CD4-positive, alpha-beta memory T cell (primary cell): ENCODE data around the gene ZNF653. TPM values are rescaled to one million over a fixed set of nuclear protein-coding genes. Genes with fewer than 3 reads are reported as not detected.
"Not testable (repeated sequence)": the region's sequence is repeated elsewhere in the genome, so short reads cannot be mapped to it uniquely, and the experiment has no call there.

ENCODE experiments used
- CTCF ChIA-PET: fragments of 350-600 bp; sonication (Branson Sonifier 250); formaldehyde crosslinking; loops from one replicate; lab custom pipeline; 2021; ENCODE audit warnings: inconsistent platforms; ENCODE audit not compliant: partially characterized antibody; lab: Charles Lee
- POLR2A ChIA-PET: fragments of 350-600 bp; sonication (Branson Sonifier 250); formaldehyde crosslinking; loops from one replicate; lab custom pipeline; 2021; ENCODE audit not compliant: partially characterized antibody; lab: Charles Lee
- DNase-seq, 5 donors: peaks; one replicate each; pipeline versions ENCODE4 v3.0.0 to v3.0.0-alpha.2; 2020 to 2022; ENCODE audit warnings: mixed read lengths in 1 of 5
- H3K27ac ChIP-seq: one replicate; pipeline ENCODE4 v1.7.0; 2013; ENCODE audit warnings: low read depth, low read length
- H3K27me3 ChIP-seq: 2 replicates; pipeline ENCODE4 v1.7.0; 2013; ENCODE audit warnings: mild to moderate bottlenecking, low read length, moderate library complexity; ENCODE audit not compliant: insufficient read depth
- H3K36me3 ChIP-seq: 2 replicates; pipeline ENCODE4 v1.7.0; 2013; ENCODE audit warnings: mild to moderate bottlenecking, low read length, moderate library complexity; ENCODE audit not compliant: insufficient read depth
- H3K4me1 ChIP-seq: 2 replicates; pipeline ENCODE4 v1.7.0; 2013; ENCODE audit warnings: mild to moderate bottlenecking, low read length, moderate library complexity; ENCODE audit not compliant: insufficient read depth
- H3K4me3 ChIP-seq, 2 donors: one replicate each; pipeline ENCODE4 v1.7.0; 2013; ENCODE audit warnings: low read length in 2 of 2, mild to moderate bottlenecking in 1 of 2
- H3K9me3 ChIP-seq, 2 donors: one replicate each; pipeline ENCODE4 v1.7.0; 2013; ENCODE audit warnings: low read length in 2 of 2, control low read depth in 1 of 2; ENCODE audit not compliant: control insufficient read depth in 1 of 2
- H3K27ac Mint-ChIP-seq, 7 donors: one replicate each; pipeline ENCODE4 v1.8.0; 2020 to 2021; ENCODE audit warnings: mixed read lengths in 7 of 7, mild to moderate bottlenecking in 6 of 7, inconsistent platforms in 3 of 7, moderate library complexity in 3 of 7
- H3K27me3 Mint-ChIP-seq, 2 donors: one replicate each; pipeline ENCODE4 v1.8.0; 2020 to 2021; ENCODE audit warnings: mixed read lengths in 2 of 2
- H3K36me3 Mint-ChIP-seq, 2 donors: one replicate each; pipeline ENCODE4 v1.8.0; 2020 to 2021; ENCODE audit warnings: mixed read lengths in 2 of 2, inconsistent platforms in 1 of 2, mild to moderate bottlenecking in 1 of 2
- H3K4me1 Mint-ChIP-seq, 4 donors: one replicate each; pipeline ENCODE4 v1.8.0; 2020 to 2021; ENCODE audit warnings: mixed read lengths in 4 of 4, mild to moderate bottlenecking in 1 of 4
- H3K4me3 Mint-ChIP-seq, 8 donors: one replicate each; pipeline ENCODE4 v1.8.0; 2020 to 2021; ENCODE audit warnings: mixed read lengths in 8 of 8, mild to moderate bottlenecking in 7 of 8, moderate library complexity in 6 of 8, inconsistent platforms in 3 of 8
- H3K9me3 Mint-ChIP-seq, 8 donors: one replicate each; pipeline ENCODE4 v1.8.0; 2020 to 2021; ENCODE audit warnings: mixed read lengths in 8 of 8, mild to moderate bottlenecking in 5 of 8, inconsistent platforms in 3 of 8, moderate library complexity in 1 of 8
- intact Hi-C: fragments of 100-400 bp; cut with micrococcal nuclease; formaldehyde crosslinking; loops from one replicate; pipeline ENCODE4 v1.15.1; 2023
- polyA plus RNA-seq, 2 donors: library from polyadenylated mRNA; unstranded; fragments of 300-500 nt; fragmentation: Illumina TruSeq; gene quantifications; one replicate each; pipeline ENCODE4 v1.2.3, GENCODE V29; 2021
- total RNA-seq, 2 experiments: library from RNA; stranded (reverse); gene quantifications; one replicate each; pipeline ENCODE4 v1.2.3, GENCODE V29; 2021

Gene ZNF653
- total and polyA plus RNA-seq, 4 experiments from 2014 or later: 2.0 to 24.7 (median 13.5) TPM

DNA sequence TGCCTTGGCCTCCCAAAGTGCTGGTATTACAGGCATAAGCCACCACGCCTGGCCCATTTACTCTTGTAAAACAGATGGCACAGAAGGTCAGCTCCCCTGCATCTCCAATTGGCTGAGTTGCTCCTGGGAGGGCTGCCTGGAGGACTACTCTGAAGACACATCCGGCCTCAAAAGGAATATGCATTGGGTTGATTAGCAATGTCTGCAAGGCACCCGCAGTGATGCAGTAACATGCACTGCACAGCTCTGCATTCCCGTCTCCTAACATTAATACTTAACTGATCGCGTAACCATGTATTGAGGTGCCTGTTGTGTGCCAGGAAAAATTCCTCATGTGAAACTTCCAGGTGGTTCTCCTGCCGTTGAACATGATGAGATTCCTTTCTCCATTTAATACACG, 29.8 kb downstream of the ZNF653 start:
- CTCF ChIA-PET: interaction anchor here (0.6 kb wide), 1 partner anchor 9 kb away, joined by 3 read pairs; no protein-coding TSS in a partner anchor
- DNase-seq: peak in 1 of 5 donors; percentile 13
- Histone ChIP-seq H3K9me3 (no peaks in the 10 kb centered on the region), H3K4me3 (no peak overlapping the region), H3K27me3 (peaks cover 4% of the 10 kb centered on the region), H3K27ac (no peak overlapping the region), H3K4me1 (no peaks in the 10 kb centered on the region), H3K36me3 (no peaks in the 10 kb centered on the region)
- H3K27ac Mint-ChIP-seq: no peak overlapping the region
- no peak overlapping the region for H3K4me3 Mint-ChIP-seq
- peaks cover 0 to 11% (median 2%) of the 10 kb centered on the region in 4 donors for H3K4me1 Mint-ChIP-seq
- no peaks in the 10 kb centered on the region for H3K36me3 Mint-ChIP-seq
- POLR2A ChIA-PET: no interaction called here
- H3K9me3 Mint-ChIP-seq: peaks cover 0 to 4% (median 0%) of the 10 kb centered on the region in 8 donors
- intact Hi-C loops: no loop called here
- peaks cover 10% of the 10 kb centered on the region in 2 donors for H3K27me3 Mint-ChIP-seq

DNA sequence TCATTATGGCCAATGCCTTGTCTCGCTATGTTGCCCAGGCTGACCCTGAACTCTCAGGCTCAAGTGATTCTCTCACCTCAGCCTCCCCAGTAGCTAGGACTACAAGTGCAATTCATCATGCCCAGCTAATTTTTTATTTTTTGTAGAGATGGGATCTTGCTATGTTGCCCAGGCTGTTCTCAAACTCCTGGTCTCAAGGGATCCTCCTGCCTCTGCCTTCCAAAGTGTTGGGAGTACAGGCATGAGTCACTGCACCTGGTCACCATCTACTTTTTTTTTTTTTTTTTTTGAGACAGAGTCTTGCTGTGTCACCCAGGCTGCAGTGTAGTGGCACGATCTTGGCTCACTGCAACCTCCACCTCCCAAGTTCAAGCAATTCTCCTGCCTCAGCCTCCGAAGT, 30.3 kb downstream of the ZNF653 start:
- DNase-seq, POLR2A ChIA-PET, H3K27ac Mint-ChIP-seq, H3K36me3 ChIP-seq, H3K4me3 Mint-ChIP-seq, H3K4me1 ChIP-seq, H3K4me3 ChIP-seq, H3K27ac ChIP-seq, H3K9me3 Mint-ChIP-seq, intact Hi-C loops, H3K9me3 ChIP-seq, H3K27me3 ChIP-seq, H3K36me3 Mint-ChIP-seq: not testable (repeated sequence)
- Mint-ChIP-seq H3K4me1 (peaks cover 0 to 11% (median 2%) of the 10 kb centered on the region in 4 donors), H3K27me3 (peaks cover 10% of the 10 kb centered on the region in 2 donors)
- CTCF ChIA-PET: interaction anchor here (0.8 kb wide), 2 partner anchors 7 to 22 kb away, joined by 3 read pairs; no protein-coding TSS in a partner anchor

DNA sequence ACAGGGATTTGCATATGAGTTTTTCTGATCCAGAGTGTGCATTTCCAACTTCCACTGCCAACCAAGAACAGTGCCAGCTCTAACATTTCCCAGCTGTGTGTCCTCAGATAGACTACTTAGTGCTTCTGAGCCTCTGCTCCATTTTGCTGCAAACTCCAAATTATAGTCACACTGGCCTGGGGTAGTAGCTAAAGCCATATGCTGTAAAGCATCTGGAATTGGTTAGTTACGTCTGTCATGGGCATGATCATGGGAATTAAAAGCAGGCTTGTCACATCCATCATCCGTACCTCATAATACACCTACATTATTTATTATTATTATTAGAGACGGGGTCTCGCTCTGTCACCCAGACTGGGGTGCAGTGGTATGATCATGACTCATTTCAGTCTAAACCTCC, 31.9 kb downstream of the ZNF653 start:
- Mint-ChIP-seq H3K4me1 (peaks cover 0 to 6% (median 0%) of the 10 kb centered on the region in 4 donors), H3K36me3 (no peaks in the 10 kb centered on the region), H3K27ac (no peak overlapping the region), H3K4me3 (no peak overlapping the region), H3K27me3 (peaks cover 6% of the 10 kb centered on the region in 2 donors), H3K9me3 (peaks cover 0 to 4% (median 0%) of the 10 kb centered on the region in 8 donors)
- intact Hi-C loops: no loop called here
- Histone ChIP-seq H3K27ac (no peak overlapping the region), H3K4me1 (no peaks in the 10 kb centered on the region), H3K9me3 (no peaks in the 10 kb centered on the region), H3K4me3 (no peak overlapping the region), H3K27me3 (no peaks in the 10 kb centered on the region), H3K36me3 (no peaks in the 10 kb centered on the region)
- POLR2A ChIA-PET: interaction anchor here (1.5 kb wide), 1 partner anchor 9 kb away, joined by 6 read pairs; no protein-coding TSS in a partner anchor
- CTCF ChIA-PET: interaction anchor here (2.4 kb wide), 1 partner anchor 9 kb away, joined by 8 read pairs; no protein-coding TSS in a partner anchor
- DNase-seq: no peak

DNA sequence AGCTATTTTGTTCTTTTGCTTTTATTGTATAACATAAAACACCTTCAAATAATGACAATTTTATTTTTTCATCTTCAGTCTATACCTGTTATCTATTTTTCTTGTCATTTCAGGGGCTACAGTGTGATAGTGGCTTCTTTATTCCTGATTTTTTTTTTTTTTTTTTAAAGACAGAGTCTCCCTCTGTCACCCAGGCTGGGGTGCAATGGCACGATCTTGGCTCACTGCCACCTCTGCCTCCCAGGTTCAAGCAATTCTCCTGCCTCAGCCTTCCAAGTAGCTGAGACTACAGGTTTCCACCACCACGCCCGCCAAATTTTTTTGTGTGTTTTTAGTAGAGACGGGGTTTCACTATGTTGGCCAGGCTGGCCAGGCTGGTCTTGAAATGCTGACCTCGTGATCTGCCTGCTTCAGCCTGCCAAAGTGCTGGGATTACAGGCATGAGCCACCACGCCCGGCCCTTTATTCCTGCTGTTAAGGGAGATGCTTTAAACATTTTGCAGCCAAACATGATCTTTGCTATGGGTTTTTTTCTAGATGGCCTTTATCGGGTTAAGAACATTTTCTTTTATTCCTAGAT, 37.3 kb downstream of the ZNF653 start:
- H3K4me1 Mint-ChIP-seq, POLR2A ChIA-PET: not testable (repeated sequence)

DNA sequence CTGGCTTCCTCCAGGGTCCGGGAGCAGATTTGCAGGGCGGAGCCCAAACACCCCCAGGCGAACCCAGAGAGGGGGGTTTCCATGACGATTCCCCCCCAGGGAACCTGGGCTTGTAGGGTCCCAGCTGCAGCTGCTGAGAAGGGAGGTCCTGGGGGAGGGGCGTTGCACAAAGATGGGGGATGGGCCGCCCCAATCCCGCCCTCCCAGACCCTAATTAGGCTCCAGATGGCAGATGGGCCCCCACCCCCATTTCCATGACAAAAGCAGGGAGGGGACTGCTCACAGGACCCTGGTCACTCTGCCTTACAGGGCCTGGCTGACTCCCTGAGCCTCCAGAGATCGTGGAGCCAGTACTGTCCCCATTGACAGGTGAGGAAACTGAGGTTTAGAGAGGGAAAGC, 40.0 kb downstream of the ZNF653 start:
- Mint-ChIP-seq H3K27ac (no peak overlapping the region), H3K27me3 (peaks cover 3 to 4% of the 10 kb centered on the region in 2 donors), H3K4me3 (no peak overlapping the region), H3K4me1 (peaks cover 0 to 4% (median 2%) of the 10 kb centered on the region in 4 donors), H3K36me3 (no peaks in the 10 kb centered on the region), H3K9me3 (no peaks in the 10 kb centered on the region)
- ChIA-PET CTCF (no interaction called here), POLR2A (no interaction called here)
- no peaks in the 10 kb centered on the region for H3K9me3 ChIP-seq
- no peak for DNase-seq
- no peaks in the 10 kb centered on the region for H3K4me1 ChIP-seq
- no peaks in the 10 kb centered on the region for H3K36me3 ChIP-seq
- intact Hi-C loops: no loop called here
- no peaks in the 10 kb centered on the region for H3K27me3 ChIP-seq
- no peak overlapping the region for H3K27ac ChIP-seq
- H3K4me3 ChIP-seq: no peak overlapping the region

More for the DNA sequence above, 37.3 kb downstream of the ZNF653 start:
- H3K27me3 Mint-ChIP-seq, H3K4me3 Mint-ChIP-seq, H3K9me3 ChIP-seq, H3K27me3 ChIP-seq, intact Hi-C loops, H3K9me3 Mint-ChIP-seq, H3K27ac ChIP-seq, H3K36me3 ChIP-seq, H3K27ac Mint-ChIP-seq, H3K36me3 Mint-ChIP-seq, H3K4me1 ChIP-seq, DNase-seq, H3K4me3 ChIP-seq: not testable (repeated sequence)
- CTCF ChIA-PET: interaction anchor here (1.0 to 3.4 kb wide), 4 partner anchors 14 to 85 kb away, joined by 3 to 11 read pairs (median 3); no protein-coding TSS in a partner anchor

DNA sequence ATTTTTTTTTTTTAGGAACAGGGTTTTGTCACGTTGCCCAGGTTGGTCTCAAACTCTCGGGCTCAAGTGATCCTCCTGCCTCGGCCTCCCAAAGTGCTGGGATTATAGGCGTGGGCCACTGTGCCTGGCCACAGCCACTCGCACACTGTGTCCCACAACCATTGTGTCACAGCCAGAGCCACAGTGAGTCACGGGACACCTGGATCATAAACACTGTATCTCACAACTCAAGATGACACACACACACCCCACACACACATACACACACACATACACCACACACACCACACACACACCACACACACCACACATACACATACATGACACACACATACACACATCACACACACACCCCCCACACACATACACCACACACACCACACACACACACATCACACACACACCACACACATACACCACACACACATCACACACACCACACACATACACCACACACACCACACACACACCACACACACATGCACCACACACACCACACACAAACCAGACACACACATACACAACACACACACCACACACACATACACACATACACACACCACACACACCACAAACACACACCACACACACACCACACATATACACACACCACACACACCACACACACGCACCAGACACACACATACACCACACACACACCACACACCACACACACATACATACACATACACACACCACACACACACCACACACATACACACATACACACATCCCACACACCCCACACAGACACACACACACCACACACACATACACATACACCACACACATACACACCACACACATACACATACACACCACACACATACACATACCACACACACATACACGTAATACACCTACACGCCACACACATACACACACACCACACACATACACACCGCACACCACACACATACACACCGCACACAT, 41.0 kb downstream of the ZNF653 start:
- no peaks in the 10 kb centered on the region for H3K36me3 Mint-ChIP-seq
- H3K4me1 ChIP-seq: no peaks in the 10 kb centered on the region
- no peak overlapping the region for H3K4me3 ChIP-seq
- H3K27ac Mint-ChIP-seq: no peak overlapping the region
- peaks cover 0 to 4% (median 2%) of the 10 kb centered on the region in 4 donors for H3K4me1 Mint-ChIP-seq
- no peaks in the 10 kb centered on the region for H3K36me3 ChIP-seq
- no peak overlapping the region for H3K27ac ChIP-seq
- POLR2A ChIA-PET: no interaction called here
- no peaks in the 10 kb centered on the region for H3K9me3 Mint-ChIP-seq
- H3K27me3 Mint-ChIP-seq: peaks cover 11 to 12% of the 10 kb centered on the region in 2 donors
- CTCF ChIA-PET: no interaction called here
- H3K9me3 ChIP-seq: no peaks in the 10 kb centered on the region
- intact Hi-C loops: no loop called here
- H3K4me3 Mint-ChIP-seq: no peak overlapping the region
- H3K27me3 ChIP-seq: no peaks in the 10 kb centered on the region
- no peak for DNase-seq

DNA sequence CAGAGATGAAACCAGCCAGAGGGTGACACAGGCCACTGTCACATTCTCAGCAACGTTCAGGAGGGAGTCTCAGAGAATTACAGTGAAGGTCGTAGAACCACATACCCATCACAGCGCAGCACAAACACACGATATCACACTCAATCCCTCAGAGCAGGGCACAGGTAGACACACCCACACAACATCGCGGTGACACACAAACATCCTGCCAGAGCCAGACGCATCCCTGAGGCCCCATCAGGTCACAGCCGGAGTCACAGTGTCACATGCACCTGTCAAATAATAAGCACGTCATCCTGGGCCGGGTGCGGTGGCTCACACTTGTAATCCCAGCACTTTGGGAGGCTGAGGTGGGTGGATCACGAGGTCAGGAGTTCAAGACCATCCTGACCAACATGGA, 42.2 kb downstream of the ZNF653 start:
- H3K27ac ChIP-seq: no peak overlapping the region
- Mint-ChIP-seq H3K27ac (peak overlapping the region in 1 of 7 donors; percentile 79), H3K9me3 (no peaks in the 10 kb centered on the region), H3K4me1 (peaks cover 0 to 4% (median 2%) of the 10 kb centered on the region in 4 donors), H3K4me3 (no peak overlapping the region), H3K27me3 (peaks cover 10 to 12% of the 10 kb centered on the region in 2 donors), H3K36me3 (no peaks in the 10 kb centered on the region)
- H3K27me3 ChIP-seq: no peaks in the 10 kb centered on the region
- no peak overlapping the region for H3K4me3 ChIP-seq
- H3K36me3 ChIP-seq: no peaks in the 10 kb centered on the region
- ChIA-PET POLR2A (no interaction called here), CTCF (no interaction called here)
- intact Hi-C loops: no loop called here
- H3K9me3 ChIP-seq: no peaks in the 10 kb centered on the region
- H3K4me1 ChIP-seq: no peaks in the 10 kb centered on the region
- peak in 4 of 5 donors; percentile 19 to 53 (median 44) for DNase-seq
